HepG2 (cell line): ENCODE measurements around the gene PIK3R4. TPM values are rescaled to one million over a fixed set of nuclear protein-coding genes. Genes with fewer than 3 reads are reported as not detected.

ENCODE experiments used
- ELF4 ChIP-seq: sonication (generic); formaldehyde crosslinking; IDR thresholded peaks from 2 replicates; pipeline ENCODE4 v1.5.0; 2020; ENCODE audit warnings: missing genetic modification reagents, mild to moderate bottlenecking, moderate library complexity, borderline replicate concordance
- GATAD1 ChIP-seq: IDR thresholded peaks from 2 replicates; pipeline ENCODE4 v1.6.1; 2016; ENCODE audit warnings: missing genetic modification reagents, missing compliant biosample characterization
- polyA plus RNA-seq, 8 experiments: library from polyadenylated mRNA; depleted of rRNA in 3 of 8; stranded (reverse) in 7 of 8; unstranded in 1 of 8; fragments of >200 nt; fragmentation: Illumina TruSeq in 4 of 8; extraction: Trizol in 4 of 8; gene quantifications; 2 replicates each; pipeline versions ENCODE4 v1.2.1 to v1.2.3, GENCODE V29; 2011 to 2016; ENCODE audit warnings: low read depth in 4 of 8, missing spikeins in 1 of 8, mixed read lengths in 1 of 8; ENCODE audit not compliant: insufficient read depth in 1 of 8
- total RNA-seq, 5 experiments: library from RNA; depleted of rRNA; stranded (reverse); fragments of >200 nt; fragmentation: Illumina TruSeq; extraction: Trizol; gene quantifications; 2 replicates each; pipeline ENCODE4 v1.2.3, GENCODE V29; 2016; ENCODE audit warnings: low read depth in 1 of 5
- TF ChIP-seq, protein P1 (sequence below): sonication (generic); formaldehyde crosslinking; IDR thresholded peaks from 2 replicates; pipeline ENCODE4 v1.5.0; 2020; ENCODE audit warnings: mild to moderate bottlenecking, missing genetic modification reagents, borderline replicate concordance

PIK3R4 gene
- total and polyA plus RNA-seq, 2 of the 13 experiments (the other 11 are each of a cell fraction or from before 2014, with no cell fraction given): 22.4 to 26.0 TPM

DNA sequence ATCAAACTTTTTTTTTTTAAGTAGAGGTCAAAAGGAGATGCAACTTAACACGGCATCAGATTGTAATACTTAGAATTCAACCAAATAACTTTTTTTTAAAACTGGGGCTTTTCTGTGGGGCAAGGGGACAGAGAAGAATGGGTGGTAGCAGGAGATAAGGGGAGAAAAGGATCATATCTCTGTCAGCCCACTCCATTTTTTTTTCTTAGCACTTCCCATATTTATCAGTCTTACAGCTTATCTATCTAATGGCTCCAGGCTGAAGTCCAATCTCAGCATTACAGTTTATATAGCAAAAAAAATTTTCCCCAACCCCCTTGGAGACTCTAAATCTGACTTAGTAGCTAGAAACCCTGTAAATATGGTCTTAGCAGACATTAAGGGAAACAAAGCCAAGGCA, 69.3 kb downstream of the PIK3R4 start (continued):
- TF ChIP-seq, protein P1, sequence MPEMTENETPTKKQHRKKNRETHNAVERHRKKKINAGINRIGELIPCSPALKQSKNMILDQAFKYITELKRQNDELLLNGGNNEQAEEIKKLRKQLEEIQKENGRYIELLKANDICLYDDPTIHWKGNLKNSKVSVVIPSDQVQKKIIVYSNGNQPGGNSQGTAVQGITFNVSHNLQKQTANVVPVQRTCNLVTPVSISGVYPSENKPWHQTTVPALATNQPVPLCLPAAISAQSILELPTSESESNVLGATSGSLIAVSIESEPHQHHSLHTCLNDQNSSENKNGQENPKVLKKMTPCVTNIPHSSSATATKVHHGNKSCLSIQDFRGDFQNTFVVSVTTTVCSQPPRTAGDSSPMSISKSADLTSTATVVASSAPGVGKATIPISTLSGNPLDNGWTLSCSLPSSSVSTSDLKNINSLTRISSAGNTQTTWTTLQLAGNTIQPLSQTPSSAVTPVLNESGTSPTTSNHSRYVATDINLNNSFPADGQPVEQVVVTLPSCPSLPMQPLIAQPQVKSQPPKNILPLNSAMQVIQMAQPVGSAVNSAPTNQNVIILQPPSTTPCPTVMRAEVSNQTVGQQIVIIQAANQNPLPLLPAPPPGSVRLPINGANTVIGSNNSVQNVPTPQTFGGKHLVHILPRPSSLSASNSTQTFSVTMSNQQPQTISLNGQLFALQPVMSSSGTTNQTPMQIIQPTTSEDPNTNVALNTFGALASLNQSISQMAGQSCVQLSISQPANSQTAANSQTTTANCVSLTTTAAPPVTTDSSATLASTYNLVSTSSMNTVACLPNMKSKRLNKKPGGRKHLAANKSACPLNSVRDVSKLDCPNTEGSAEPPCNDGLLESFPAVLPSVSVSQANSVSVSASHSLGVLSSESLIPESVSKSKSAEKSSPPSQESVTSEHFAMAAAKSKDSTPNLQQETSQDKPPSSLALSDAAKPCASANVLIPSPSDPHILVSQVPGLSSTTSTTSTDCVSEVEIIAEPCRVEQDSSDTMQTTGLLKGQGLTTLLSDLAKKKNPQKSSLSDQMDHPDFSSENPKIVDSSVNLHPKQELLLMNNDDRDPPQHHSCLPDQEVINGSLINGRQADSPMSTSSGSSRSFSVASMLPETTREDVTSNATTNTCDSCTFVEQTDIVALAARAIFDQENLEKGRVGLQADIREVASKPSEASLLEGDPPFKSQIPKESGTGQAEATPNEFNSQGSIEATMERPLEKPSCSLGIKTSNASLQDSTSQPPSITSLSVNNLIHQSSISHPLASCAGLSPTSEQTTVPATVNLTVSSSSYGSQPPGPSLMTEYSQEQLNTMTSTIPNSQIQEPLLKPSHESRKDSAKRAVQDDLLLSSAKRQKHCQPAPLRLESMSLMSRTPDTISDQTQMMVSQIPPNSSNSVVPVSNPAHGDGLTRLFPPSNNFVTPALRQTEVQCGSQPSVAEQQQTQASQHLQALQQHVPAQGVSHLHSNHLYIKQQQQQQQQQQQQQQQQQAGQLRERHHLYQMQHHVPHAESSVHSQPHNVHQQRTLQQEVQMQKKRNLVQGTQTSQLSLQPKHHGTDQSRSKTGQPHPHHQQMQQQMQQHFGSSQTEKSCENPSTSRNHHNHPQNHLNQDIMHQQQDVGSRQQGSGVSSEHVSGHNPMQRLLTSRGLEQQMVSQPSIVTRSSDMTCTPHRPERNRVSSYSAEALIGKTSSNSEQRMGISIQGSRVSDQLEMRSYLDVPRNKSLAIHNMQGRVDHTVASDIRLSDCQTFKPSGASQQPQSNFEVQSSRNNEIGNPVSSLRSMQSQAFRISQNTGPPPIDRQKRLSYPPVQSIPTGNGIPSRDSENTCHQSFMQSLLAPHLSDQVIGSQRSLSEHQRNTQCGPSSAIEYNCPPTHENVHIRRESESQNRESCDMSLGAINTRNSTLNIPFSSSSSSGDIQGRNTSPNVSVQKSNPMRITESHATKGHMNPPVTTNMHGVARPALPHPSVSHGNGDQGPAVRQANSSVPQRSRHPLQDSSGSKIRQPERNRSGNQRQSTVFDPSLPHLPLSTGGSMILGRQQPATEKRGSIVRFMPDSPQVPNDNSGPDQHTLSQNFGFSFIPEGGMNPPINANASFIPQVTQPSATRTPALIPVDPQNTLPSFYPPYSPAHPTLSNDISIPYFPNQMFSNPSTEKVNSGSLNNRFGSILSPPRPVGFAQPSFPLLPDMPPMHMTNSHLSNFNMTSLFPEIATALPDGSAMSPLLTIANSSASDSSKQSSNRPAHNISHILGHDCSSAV (CRISPR knock-in tag): no peak
- TF ChIP-seq ELF4 (CRISPR knock-in tag) (no peak), GATAD1 (CRISPR knock-in tag) (no peak)
